ENCODE results near the gene GSG1. TPM values are rescaled to one million over a fixed set of nuclear protein-coding genes. Genes with fewer than 3 reads are reported as not detected.

The GSG1 gene
- total and polyA plus RNA-seq, 2 of the 8 experiments (the other 6 are each of a cell fraction or from before 2014, with no cell fraction given): 0.89 to 1.4 TPM

DNA sequence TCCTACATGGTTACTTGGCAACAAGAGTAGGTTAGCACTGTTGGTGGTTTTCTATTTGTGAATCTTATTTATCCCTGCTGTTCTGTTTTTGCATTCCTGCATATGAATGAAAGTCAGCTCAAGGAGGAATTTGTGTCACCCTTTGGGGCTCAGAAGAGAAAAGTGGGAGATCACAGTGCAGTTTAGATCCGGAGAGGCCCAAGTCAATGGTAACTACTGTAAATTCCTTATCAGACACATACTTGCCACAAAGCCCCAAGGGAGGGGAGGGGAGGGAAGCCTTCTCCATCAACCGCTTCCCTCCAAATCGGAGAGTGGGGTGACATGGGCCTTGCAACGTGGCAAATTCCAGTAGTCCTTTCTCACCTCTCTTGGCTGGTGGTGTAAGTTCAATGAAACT is 15.0 kb downstream of the GSG1 start (continued):
- peak; percentile 62 to 90; a peak in 2 of 4 replicates for TF ChIP-seq HDAC2 (IDR thresholded peaks at IDR 0.05; ENCODE audit: borderline replicate concordance in 1 of 2, low read depth in 2 of 2, low read length in 2 of 2)
- no peak for TF ChIP-seq ZNF274 (IDR thresholded peaks at IDR 0.05; ENCODE audit: borderline replicate concordance, extremely low read depth, low read length)
- no peak for TF ChIP-seq BACH1 (IDR thresholded peaks at IDR 0.05; ENCODE audit: low read length)
- no peak for TF ChIP-seq HDAC6 (IDR thresholded peaks at IDR 0.05; ENCODE audit: low read depth, low read length)
- TF ChIP-seq GABPA (IDR thresholded peaks at IDR 0.05; ENCODE audit: borderline replicate concordance, insufficient read depth, low read length): no peak
- no peak for TF ChIP-seq PHF8 (conservative IDR thresholded peaks at IDR 0.05; ENCODE audit: low read depth, low read length)
- no peak for TF ChIP-seq CBX5 (IDR thresholded peaks at IDR 0.05; ENCODE audit: low read depth, low read length)
- TF ChIP-seq SRF (IDR thresholded peaks at IDR 0.05; ENCODE audit: low read depth, low read length): no peak
- TF ChIP-seq SP2 (IDR thresholded peaks at IDR 0.05; ENCODE audit: low read length): no peak
- TF ChIP-seq TEAD4 (IDR thresholded peaks at IDR 0.05; ENCODE audit: low read depth, low read length): peak; percentile 98
- TF ChIP-seq, protein P1, sequence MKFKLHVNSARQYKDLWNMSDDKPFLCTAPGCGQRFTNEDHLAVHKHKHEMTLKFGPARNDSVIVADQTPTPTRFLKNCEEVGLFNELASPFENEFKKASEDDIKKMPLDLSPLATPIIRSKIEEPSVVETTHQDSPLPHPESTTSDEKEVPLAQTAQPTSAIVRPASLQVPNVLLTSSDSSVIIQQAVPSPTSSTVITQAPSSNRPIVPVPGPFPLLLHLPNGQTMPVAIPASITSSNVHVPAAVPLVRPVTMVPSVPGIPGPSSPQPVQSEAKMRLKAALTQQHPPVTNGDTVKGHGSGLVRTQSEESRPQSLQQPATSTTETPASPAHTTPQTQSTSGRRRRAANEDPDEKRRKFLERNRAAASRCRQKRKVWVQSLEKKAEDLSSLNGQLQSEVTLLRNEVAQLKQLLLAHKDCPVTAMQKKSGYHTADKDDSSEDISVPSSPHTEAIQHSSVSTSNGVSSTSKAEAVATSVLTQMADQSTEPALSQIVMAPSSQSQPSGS (IDR thresholded peaks at IDR 0.05; ENCODE audit: low read length): no peak
- no peak for TF ChIP-seq SUZ12 (IDR thresholded peaks at IDR 0.05; ENCODE audit: low read length)
- peak; percentile 58 for TF ChIP-seq NANOG (IDR thresholded peaks at IDR 0.05; ENCODE audit: insufficient read depth, low read depth, low read length, poor library complexity, severe bottlenecking)
- peak; percentile 98 for TF ChIP-seq POU5F1 (IDR thresholded peaks at IDR 0.05; ENCODE audit: low read depth, low read length)
- no peak for TF ChIP-seq TAF7 (optimal IDR thresholded peaks at IDR 0.05; ENCODE audit: borderline replicate concordance, low read depth, low read length)
- TF ChIP-seq, protein P2, sequence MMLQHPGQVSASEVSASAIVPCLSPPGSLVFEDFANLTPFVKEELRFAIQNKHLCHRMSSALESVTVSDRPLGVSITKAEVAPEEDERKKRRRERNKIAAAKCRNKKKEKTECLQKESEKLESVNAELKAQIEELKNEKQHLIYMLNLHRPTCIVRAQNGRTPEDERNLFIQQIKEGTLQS (IDR thresholded peaks at IDR 0.05; ENCODE audit: insufficient read depth, low read depth, low read length): no peak
- peak; percentile 52 for TF ChIP-seq ASH2L (IDR thresholded peaks at IDR 0.05; ENCODE audit: low read length)
- no peak for TF ChIP-seq GTF2F1 (IDR thresholded peaks at IDR 0.05; ENCODE audit: borderline replicate concordance, low read depth, low read length)
- TF ChIP-seq CHD1 (IDR thresholded peaks at IDR 0.05; ENCODE audit: low read depth, low read length): no peak
- no peak for TF ChIP-seq KDM1A (IDR thresholded peaks at IDR 0.05; ENCODE audit: borderline replicate concordance, low read length)
- TF ChIP-seq, protein P3, sequence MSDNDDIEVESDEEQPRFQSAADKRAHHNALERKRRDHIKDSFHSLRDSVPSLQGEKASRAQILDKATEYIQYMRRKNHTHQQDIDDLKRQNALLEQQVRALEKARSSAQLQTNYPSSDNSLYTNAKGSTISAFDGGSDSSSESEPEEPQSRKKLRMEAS (IDR thresholded peaks at IDR 0.05): peak; percentile 87
- TF ChIP-seq MAFK (IDR thresholded peaks at IDR 0.05; ENCODE audit: low read depth, low read length): no peak
- TF ChIP-seq SIX5 (IDR thresholded peaks at IDR 0.05; ENCODE audit: low read depth, low read length): no peak
- peak; percentile 45; the same call in 1 of the 2 replicates for TF ChIP-seq SP4 (IDR thresholded peaks at IDR 0.05; ENCODE audit: low read length)

Data from H1 (cell line).